ENCODE results near the gene PRDM11. TPM values are rescaled to one million over a fixed set of nuclear protein-coding genes. Genes with fewer than 3 reads are reported as not detected.

The PRDM11 gene
- total and polyA plus RNA-seq, 4 experiments from 2014 or later, result 0.30 to 8.5 (median 4.4) TPM

DNA sequence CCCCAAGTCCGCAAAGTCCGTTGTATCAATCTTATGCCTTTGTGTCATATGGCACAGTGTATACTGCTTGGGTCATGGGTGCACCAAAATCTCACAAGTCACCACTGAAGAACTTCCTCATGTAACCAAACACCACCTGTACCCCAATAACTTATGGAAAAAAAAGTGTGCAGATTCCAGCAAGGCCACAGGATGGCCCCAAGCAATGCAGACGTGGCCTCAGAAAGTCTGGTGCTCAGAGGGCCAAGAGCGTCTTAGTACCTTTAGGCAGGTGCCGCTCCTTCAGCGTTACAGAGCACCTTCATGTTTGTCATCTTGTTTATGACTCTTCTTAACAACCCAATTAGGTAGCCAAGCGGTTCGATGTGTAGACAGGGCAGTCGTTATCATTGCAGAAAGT lies 65.3 kb downstream of the PRDM11 start:
- ChIA-PET POLR2A (ENCODE audit: partially characterized antibody) (no interaction called here), CTCF (ENCODE audit: partially characterized antibody) (no interaction called here)
- H3K27me3 ChIP-seq (ENCODE audit: insufficient read depth, low read length), result no peaks in the 10 kb centered on the region
- Mint-ChIP-seq H3K27me3 (no peaks in the 10 kb centered on the region), H3K9me3 (no peaks in the 10 kb centered on the region), H3K4me3 (no peak overlapping the region), H3K27ac (no peak overlapping the region), H3K36me3 (peaks cover 25 to 34% of the 10 kb centered on the region in 2 donors), H3K4me1 (no peaks in the 10 kb centered on the region)
- no peak for DNase-seq
- H3K36me3 ChIP-seq (ENCODE audit: insufficient read depth, low read length), result no peaks in the 10 kb centered on the region
- no peak overlapping the region for H3K4me3 ChIP-seq (ENCODE audit: low read length in 2 of 2)
- no peaks in the 10 kb centered on the region for H3K4me1 ChIP-seq (ENCODE audit: insufficient read depth, low read length)
- H3K27ac ChIP-seq (ENCODE audit: low read depth, low read length), result no peak overlapping the region
- intact Hi-C loops (cut with micrococcal nuclease), result no loop called here
- H3K9me3 ChIP-seq (ENCODE audit: control insufficient read depth in 1 of 2, low read length in 2 of 2), result no peaks in the 10 kb centered on the region

DNA sequence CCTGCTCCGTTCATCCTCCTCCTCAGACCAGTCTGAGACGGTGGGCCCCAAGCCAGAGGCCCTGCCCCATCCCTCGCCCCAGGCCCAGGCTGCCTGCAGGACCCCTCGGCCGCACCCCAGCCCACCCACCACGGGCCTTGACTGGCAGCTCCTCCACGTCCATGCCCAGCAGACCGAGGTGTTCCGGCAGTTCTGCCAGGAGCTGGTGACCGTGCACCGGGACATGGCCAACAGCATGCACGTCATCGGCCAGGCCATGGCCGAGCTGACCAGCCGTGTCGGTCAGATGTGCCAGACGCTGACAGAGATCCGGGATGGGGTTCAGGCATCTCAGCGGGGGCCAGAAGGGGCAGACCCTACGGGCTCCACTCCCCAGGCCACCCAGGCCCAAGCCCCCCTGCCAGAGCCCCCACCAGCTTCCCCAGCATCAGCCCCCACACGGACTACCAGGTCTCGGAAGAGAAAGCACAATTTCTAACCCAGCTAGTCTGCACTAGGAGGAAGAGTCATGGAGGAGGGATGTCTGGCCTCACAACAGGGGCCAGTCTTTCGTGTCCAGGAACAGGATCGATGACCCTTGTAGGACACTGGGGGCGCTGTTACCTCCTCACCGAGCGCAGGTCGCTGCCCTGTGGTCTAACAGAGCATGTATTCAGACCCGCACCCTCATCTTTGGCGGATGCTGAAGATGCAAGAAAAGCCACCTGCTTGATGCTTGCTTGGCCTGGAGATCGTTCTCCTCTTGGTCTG lies 66.3 kb downstream of the PRDM11 start:
- no peaks in the 10 kb centered on the region for H3K27me3 ChIP-seq (ENCODE audit: insufficient read depth, low read length)
- no peaks in the 10 kb centered on the region for H3K4me1 ChIP-seq (ENCODE audit: insufficient read depth, low read length)
- peak overlapping the region in 1 of 7 donors; percentile 6 for H3K27ac Mint-ChIP-seq
- ChIA-PET CTCF (ENCODE audit: partially characterized antibody) (interaction anchor here (0.6 kb wide), 1 partner anchor 22 kb away, joined by 3 read pairs; no protein-coding TSS in a partner anchor), POLR2A (ENCODE audit: partially characterized antibody) (no interaction called here)
- H3K27me3 Mint-ChIP-seq, result no peaks in the 10 kb centered on the region
- H3K9me3 ChIP-seq (ENCODE audit: control insufficient read depth in 1 of 2, low read length in 2 of 2), result no peaks in the 10 kb centered on the region
- no peak for DNase-seq
- no peak overlapping the region for H3K4me3 Mint-ChIP-seq
- intact Hi-C loops (cut with micrococcal nuclease), result no loop called here
- peaks cover 17 to 26% of the 10 kb centered on the region in 2 donors for H3K36me3 Mint-ChIP-seq
- no peaks in the 10 kb centered on the region for H3K9me3 Mint-ChIP-seq
- no peak overlapping the region for H3K27ac ChIP-seq (ENCODE audit: low read depth, low read length)
- no peak overlapping the region for H3K4me3 ChIP-seq (ENCODE audit: low read length in 2 of 2)
- H3K36me3 ChIP-seq (ENCODE audit: insufficient read depth, low read length), result no peaks in the 10 kb centered on the region
- no peaks in the 10 kb centered on the region for H3K4me1 Mint-ChIP-seq

DNA sequence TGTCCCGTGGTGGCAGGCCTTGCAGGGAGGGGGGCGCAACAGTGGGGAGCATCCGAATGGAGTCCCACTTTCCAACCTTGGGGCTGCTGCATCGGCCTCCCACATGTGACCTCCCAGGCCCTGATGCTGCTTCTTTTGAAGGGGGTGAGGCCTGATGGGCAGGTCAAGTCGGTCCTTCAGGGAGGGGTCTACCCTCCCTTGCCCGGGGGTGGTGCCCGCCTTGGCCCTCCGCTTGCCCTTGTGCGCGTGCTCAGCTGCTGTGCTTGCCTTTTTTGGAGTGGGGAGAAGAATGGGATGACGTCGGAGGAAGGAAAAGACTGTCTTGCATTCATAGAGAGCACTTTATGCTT lies 66.9 kb downstream of the PRDM11 start:
- no peaks in the 10 kb centered on the region for H3K27me3 Mint-ChIP-seq
- no peak overlapping the region for H3K4me3 ChIP-seq (ENCODE audit: low read length in 2 of 2)
- H3K4me3 Mint-ChIP-seq, result no peak overlapping the region
- no peak for DNase-seq
- no peak overlapping the region for H3K27ac ChIP-seq (ENCODE audit: low read depth, low read length)
- no peaks in the 10 kb centered on the region for H3K9me3 Mint-ChIP-seq
- intact Hi-C loops (cut with micrococcal nuclease), result no loop called here
- no peaks in the 10 kb centered on the region for H3K36me3 ChIP-seq (ENCODE audit: insufficient read depth, low read length)
- ChIA-PET POLR2A (ENCODE audit: partially characterized antibody) (no interaction called here), CTCF (ENCODE audit: partially characterized antibody) (interaction anchor here (0.6 kb wide), 1 partner anchor 23 kb away, joined by 3 read pairs; no protein-coding TSS in a partner anchor)
- H3K36me3 Mint-ChIP-seq, result peaks cover 16 to 26% of the 10 kb centered on the region in 2 donors
- H3K4me1 ChIP-seq (ENCODE audit: insufficient read depth, low read length), result no peaks in the 10 kb centered on the region
- H3K4me1 Mint-ChIP-seq, result no peaks in the 10 kb centered on the region
- H3K27ac Mint-ChIP-seq, result peak overlapping the region in 2 of 7 donors; percentile 6 to 47
- no peaks in the 10 kb centered on the region for H3K9me3 ChIP-seq (ENCODE audit: control insufficient read depth in 1 of 2, low read length in 2 of 2)
- no peaks in the 10 kb centered on the region for H3K27me3 ChIP-seq (ENCODE audit: insufficient read depth, low read length)

DNA sequence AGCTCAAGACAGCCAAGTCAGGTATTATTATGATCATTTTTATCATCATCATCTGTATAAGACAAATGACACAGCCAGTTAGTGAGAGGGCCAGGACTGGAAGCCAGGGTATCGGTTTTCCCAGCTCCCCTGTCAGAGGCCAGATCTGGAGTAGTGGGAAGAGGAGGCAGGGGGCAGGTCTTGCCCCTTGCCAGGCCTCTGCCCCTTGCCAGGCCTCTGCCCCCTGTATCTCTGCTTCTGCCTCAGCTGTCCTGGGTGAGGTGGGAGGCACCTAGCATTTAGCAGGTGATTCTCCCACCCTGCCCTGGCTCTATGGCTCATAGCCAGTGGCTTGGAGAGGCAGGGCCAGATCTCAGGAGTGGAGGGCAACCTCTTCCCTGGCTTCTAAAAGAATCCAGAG lies 67.3 kb downstream of the PRDM11 start:
- peak overlapping the region in 2 of 7 donors; percentile 6 to 47 for H3K27ac Mint-ChIP-seq

DNA sequence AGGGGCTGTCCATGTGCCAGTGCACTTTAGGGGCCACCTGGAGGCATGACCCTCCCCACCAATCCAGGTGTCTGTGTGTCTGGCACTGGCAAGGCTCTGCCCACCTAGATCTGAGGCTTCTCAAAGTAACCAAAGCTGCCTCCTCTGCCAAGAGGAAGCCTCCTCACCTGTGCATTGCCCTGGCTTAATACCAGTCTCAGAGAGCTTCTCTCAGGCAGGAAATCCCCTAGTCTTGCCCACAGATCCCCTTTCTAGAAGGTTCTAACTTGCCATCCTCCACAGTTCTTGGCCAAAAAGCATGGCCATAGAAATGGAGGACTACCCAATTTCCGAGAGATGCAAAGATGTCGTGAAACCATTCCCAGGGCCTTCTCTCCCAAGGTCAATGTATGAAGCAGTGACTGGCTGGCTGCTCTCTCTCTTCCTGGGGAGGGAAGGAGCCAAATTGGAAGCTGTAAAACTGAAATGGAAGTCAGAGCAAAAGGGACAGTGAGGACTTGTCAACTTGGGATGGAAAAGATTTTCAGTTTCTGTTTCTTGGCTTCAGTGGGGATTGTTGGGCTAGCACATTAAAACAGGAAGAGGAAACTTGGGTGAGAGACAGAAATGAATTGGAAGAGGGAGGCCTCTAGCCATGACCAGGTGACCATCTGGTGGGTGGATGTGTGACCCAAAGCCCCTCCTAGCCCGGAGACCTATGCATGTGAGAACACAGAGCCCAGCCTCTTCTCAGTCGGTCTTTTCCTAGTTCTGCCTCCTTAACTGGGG lies 68.8 kb downstream of the PRDM11 start:
- Mint-ChIP-seq H3K27ac (peak overlapping the region in 2 of 7 donors; percentile 21 to 29), H3K4me3 (no peak overlapping the region), H3K36me3 (peaks cover 21 to 29% of the 10 kb centered on the region in 2 donors), H3K27me3 (no peaks in the 10 kb centered on the region), H3K9me3 (no peaks in the 10 kb centered on the region), H3K4me1 (no peaks in the 10 kb centered on the region)
- Histone ChIP-seq H3K27me3 (ENCODE audit: insufficient read depth, low read length) (no peaks in the 10 kb centered on the region), H3K27ac (ENCODE audit: low read depth, low read length) (no peak overlapping the region), H3K4me1 (ENCODE audit: insufficient read depth, low read length) (no peaks in the 10 kb centered on the region), H3K9me3 (ENCODE audit: control insufficient read depth in 1 of 2, low read length in 2 of 2) (no peaks in the 10 kb centered on the region), H3K4me3 (ENCODE audit: low read length in 2 of 2) (no peak overlapping the region), H3K36me3 (ENCODE audit: insufficient read depth, low read length) (no peaks in the 10 kb centered on the region)
- CTCF ChIA-PET (ENCODE audit: partially characterized antibody), result interaction anchor here (1.0 kb wide), 1 partner anchor 1121 kb away, joined by 3 read pairs; no protein-coding TSS in a partner anchor
- POLR2A ChIA-PET (ENCODE audit: partially characterized antibody), result no interaction called here
- no peak for DNase-seq
- intact Hi-C loops (cut with micrococcal nuclease), result no loop called here

More for the DNA sequence above, 67.3 kb downstream of the PRDM11 start:
- CTCF ChIA-PET (ENCODE audit: partially characterized antibody), result interaction anchor here (0.6 kb wide), 1 partner anchor 23 kb away, joined by 3 read pairs; no protein-coding TSS in a partner anchor
- POLR2A ChIA-PET (ENCODE audit: partially characterized antibody), result no interaction called here
- Histone ChIP-seq H3K4me3 (ENCODE audit: low read length in 2 of 2) (no peak overlapping the region), H3K4me1 (ENCODE audit: insufficient read depth, low read length) (no peaks in the 10 kb centered on the region), H3K9me3 (ENCODE audit: control insufficient read depth in 1 of 2, low read length in 2 of 2) (no peaks in the 10 kb centered on the region), H3K27me3 (ENCODE audit: insufficient read depth, low read length) (no peaks in the 10 kb centered on the region), H3K36me3 (ENCODE audit: insufficient read depth, low read length) (no peaks in the 10 kb centered on the region), H3K27ac (ENCODE audit: low read depth, low read length) (no peak overlapping the region)
- no peaks in the 10 kb centered on the region for H3K27me3 Mint-ChIP-seq
- intact Hi-C loops (cut with micrococcal nuclease), result no loop called here
- no peak overlapping the region for H3K4me3 Mint-ChIP-seq
- no peaks in the 10 kb centered on the region for H3K4me1 Mint-ChIP-seq
- no peak for DNase-seq
- peaks cover 16 to 26% of the 10 kb centered on the region in 2 donors for H3K36me3 Mint-ChIP-seq
- no peaks in the 10 kb centered on the region for H3K9me3 Mint-ChIP-seq

DNA sequence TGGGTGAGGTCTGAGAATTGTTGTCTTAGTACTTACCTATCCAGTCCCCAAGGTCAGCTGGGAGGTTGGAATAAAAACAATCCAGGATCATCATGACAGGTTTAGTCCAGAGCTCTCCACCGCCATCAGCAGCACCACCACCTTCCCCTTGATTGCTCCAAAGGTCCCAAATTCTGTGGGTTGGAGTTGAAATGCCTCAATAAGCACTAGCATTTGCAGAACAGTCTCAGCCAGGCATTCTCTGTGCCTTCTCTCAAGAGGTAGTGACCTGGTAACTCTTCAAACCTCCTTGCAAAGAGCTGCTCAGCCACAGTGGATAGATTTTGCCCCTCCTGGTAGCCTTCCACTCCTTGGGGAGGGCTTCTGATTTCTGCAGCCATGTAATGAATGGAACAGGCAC lies 69.6 kb downstream of the PRDM11 start:
- CTCF ChIA-PET (ENCODE audit: partially characterized antibody), result interaction anchor here (1.0 kb wide), 1 partner anchor 1122 kb away, joined by 3 read pairs; no protein-coding TSS in a partner anchor
- H3K9me3 Mint-ChIP-seq, result no peaks in the 10 kb centered on the region
- no peak overlapping the region for H3K27ac Mint-ChIP-seq

DNA sequence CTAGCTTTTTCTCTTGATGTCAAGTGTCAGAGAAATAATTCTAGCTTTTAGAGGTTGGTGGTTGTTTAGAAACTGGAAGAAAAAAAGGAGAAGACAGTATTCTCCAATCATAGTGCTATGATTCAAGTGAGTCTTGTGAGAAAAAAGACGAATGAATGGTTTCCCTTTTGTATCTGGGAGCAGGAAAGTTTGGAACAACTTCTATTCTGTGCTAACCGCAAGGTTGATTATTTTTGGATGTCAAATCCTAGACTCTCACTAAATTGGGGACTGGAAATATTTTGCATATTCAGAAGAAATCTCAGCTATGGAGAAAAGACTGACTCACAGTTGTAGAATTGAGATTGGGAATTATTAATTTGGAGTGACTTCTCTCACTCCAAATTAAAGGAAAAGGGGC lies 70.5 kb downstream of the PRDM11 start:
- DNase-seq, result no peak
- Mint-ChIP-seq H3K4me3 (no peak overlapping the region), H3K4me1 (no peaks in the 10 kb centered on the region), H3K9me3 (no peaks in the 10 kb centered on the region), H3K27ac (no peak overlapping the region), H3K27me3 (no peaks in the 10 kb centered on the region), H3K36me3 (peaks cover 25 to 29% of the 10 kb centered on the region in 2 donors)
- H3K27ac ChIP-seq (ENCODE audit: low read depth, low read length), result no peak overlapping the region
- no peaks in the 10 kb centered on the region for H3K9me3 ChIP-seq (ENCODE audit: control insufficient read depth in 1 of 2, low read length in 2 of 2)
- H3K4me3 ChIP-seq (ENCODE audit: low read length in 2 of 2), result no peak overlapping the region
- no peaks in the 10 kb centered on the region for H3K4me1 ChIP-seq (ENCODE audit: insufficient read depth, low read length)
- intact Hi-C loops (cut with micrococcal nuclease), result no loop called here
- H3K27me3 ChIP-seq (ENCODE audit: insufficient read depth, low read length), result no peaks in the 10 kb centered on the region
- ChIA-PET POLR2A (ENCODE audit: partially characterized antibody) (no interaction called here), CTCF (ENCODE audit: partially characterized antibody) (no interaction called here)
- H3K36me3 ChIP-seq (ENCODE audit: insufficient read depth, low read length), result no peaks in the 10 kb centered on the region

More for the DNA sequence above, 69.6 kb downstream of the PRDM11 start:
- Mint-ChIP-seq H3K27me3 (no peaks in the 10 kb centered on the region), H3K36me3 (peaks cover 25 to 26% of the 10 kb centered on the region in 2 donors), H3K4me1 (no peaks in the 10 kb centered on the region), H3K4me3 (no peak overlapping the region)
- Histone ChIP-seq H3K27me3 (ENCODE audit: insufficient read depth, low read length) (no peaks in the 10 kb centered on the region), H3K9me3 (ENCODE audit: control insufficient read depth in 1 of 2, low read length in 2 of 2) (no peaks in the 10 kb centered on the region), H3K27ac (ENCODE audit: low read depth, low read length) (no peak overlapping the region), H3K4me1 (ENCODE audit: insufficient read depth, low read length) (no peaks in the 10 kb centered on the region), H3K4me3 (ENCODE audit: low read length in 2 of 2) (no peak overlapping the region), H3K36me3 (ENCODE audit: insufficient read depth, low read length) (no peaks in the 10 kb centered on the region)
- intact Hi-C loops (cut with micrococcal nuclease), result no loop called here
- POLR2A ChIA-PET (ENCODE audit: partially characterized antibody), result no interaction called here
- no peak for DNase-seq

All from CD4-positive, alpha-beta memory T cell (primary cell).